Memory B cell (primary cell): Measurements from ENCODE around the gene MRPL11.

Source experiments
- ATAC-seq: fragments of 150-1000 bp; cut with Tn5 transposase; 2 replicates; pipeline ENCODE4 v1.10.0; 2021; ENCODE audit warnings: low read depth, mild to moderate bottlenecking, moderate library complexity
- DNase-seq, 2 donors: peaks; one replicate each; pipeline ENCODE4 v3.0.0; 2022; ENCODE audit warnings: low spot score in 2 of 2
- H3K27ac Mint-ChIP-seq: one replicate; pipeline ENCODE4 v1.8.0; 2022; ENCODE audit warnings: mild to moderate bottlenecking, moderate library complexity, mixed read lengths
- H3K27me3 Mint-ChIP-seq: one replicate; pipeline ENCODE4 v1.8.0; 2022; ENCODE audit warnings: mixed read lengths
- H3K36me3 Mint-ChIP-seq: one replicate; pipeline ENCODE4 v1.8.0; 2022; ENCODE audit warnings: mild to moderate bottlenecking, mixed read lengths
- H3K4me1 Mint-ChIP-seq: one replicate; pipeline ENCODE4 v1.8.0; 2022; ENCODE audit warnings: mixed read lengths
- H3K4me3 Mint-ChIP-seq: one replicate; pipeline ENCODE4 v1.8.0; 2022; ENCODE audit warnings: mild to moderate bottlenecking, moderate library complexity, mixed read lengths
- H3K9me3 Mint-ChIP-seq: one replicate; pipeline ENCODE4 v1.8.0; 2022; ENCODE audit warnings: mixed read lengths

MRPL11 gene

GRCh38 chr11:66438504-66439466 lies at the start of gene MRPL11:
Gene MRPL11, minus strand, starts transcription at chr11:66438848. Its CDS starts 94 bp downstream, at chr11:66438754.
- peaks cover 8% of the 10 kb centered on the region for H3K4me1 Mint-ChIP-seq
- peak; percentile 85 to 92 for DNase-seq
- H3K27me3 Mint-ChIP-seq = no peaks in the 10 kb centered on the region
- H3K9me3 Mint-ChIP-seq = peaks cover 3% of the 10 kb centered on the region
- H3K4me3 Mint-ChIP-seq = peak within 1 kb of the TSS; percentile 95
- ATAC-seq = peak; percentile 92
- peak within 1 kb of the TSS; percentile 93 for H3K27ac Mint-ChIP-seq
- H3K36me3 Mint-ChIP-seq = peaks cover 15% of the 10 kb centered on the region

DNA sequence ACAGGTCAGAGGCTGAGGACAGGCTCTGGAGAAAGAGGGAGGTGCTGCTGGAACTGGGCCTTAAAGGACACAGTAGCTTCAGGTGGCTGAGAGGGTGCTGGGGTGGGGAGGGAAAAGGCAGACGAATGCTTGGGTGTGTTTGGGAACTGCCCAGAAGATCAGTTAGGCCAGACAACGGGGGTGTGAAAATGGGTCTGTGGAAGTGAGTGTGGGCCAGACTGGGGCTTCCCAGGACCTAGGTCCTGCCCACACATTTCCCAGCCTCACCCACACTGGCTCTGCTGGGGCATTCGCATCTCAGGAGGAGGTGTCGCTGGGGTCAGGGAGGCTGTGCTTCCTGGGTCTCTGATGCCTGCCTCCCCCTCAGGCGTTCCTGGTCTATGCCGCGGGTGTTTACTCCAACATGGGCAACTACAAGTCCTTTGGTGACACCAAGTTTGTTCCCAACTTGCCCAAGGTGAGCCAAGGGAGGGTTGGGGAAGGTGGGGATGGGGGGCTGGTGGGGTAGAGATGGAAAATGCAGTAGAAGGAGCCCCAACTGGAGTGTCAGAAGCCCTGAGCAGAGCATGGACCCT lies 46.2 kb upstream of the MRPL11 start:
- H3K9me3 Mint-ChIP-seq = no peaks in the 10 kb centered on the region
- H3K4me3 Mint-ChIP-seq = no peak overlapping the region
- H3K4me1 Mint-ChIP-seq = peaks cover 2% of the 10 kb centered on the region
- H3K27ac Mint-ChIP-seq = no peak overlapping the region
- DNase-seq (no peak), ATAC-seq (no peak)
- H3K27me3 Mint-ChIP-seq = no peaks in the 10 kb centered on the region
- peaks cover 7% of the 10 kb centered on the region for H3K36me3 Mint-ChIP-seq

DNA sequence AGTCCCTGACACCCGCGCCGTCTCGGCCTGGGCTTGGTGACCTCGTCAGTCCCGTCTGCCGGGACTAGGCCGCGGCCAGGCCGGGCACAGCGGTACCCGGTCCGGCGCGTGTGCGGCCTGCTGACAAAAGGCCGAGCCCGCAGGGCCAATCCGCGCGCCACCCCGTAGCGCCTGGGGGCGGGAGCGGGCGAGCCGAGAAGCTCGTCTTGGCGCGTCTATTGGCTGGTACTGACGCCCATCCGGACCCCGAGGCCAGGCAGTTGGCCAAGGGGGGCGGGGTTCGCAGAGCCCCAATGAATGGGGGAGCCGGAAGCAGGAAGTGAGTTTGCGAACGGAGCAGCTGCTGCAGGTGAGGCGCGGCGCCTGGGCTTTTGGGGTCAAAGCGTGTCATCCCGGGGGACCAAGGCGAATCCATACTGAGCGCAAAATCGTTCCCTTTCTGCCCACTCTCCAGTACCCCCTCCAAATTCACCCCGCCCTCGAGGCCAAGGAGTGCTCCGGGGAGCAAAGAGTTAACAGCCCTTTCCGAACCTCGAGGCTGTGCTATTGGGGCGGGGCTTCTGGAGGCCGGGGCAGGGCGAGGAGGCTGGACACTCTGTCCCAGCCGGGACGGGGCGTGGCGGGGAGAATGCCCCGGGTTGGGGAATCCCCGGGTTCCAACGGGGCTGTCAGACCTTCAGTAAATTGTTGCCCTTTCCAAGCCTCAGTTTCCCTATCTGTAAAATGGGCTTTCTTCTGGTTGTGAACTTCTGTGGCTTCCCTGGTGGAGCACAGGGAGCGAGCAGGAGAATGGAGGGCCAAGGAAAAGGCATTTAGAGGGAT lies 41.7 kb upstream of the MRPL11 start, which contains the start of gene DPP3:
Gene DPP3, plus strand, starts transcription at position 318 of the 822 bp plus-strand sequence. CDS start 1,767 bp downstream, outside the sequence.
- Mint-ChIP-seq H3K27ac (peak within 1 kb of the TSS; percentile 73), H3K36me3 (no peaks in the 10 kb centered on the region), H3K4me3 (peak within 1 kb of the TSS; percentile 86), H3K4me1 (peaks cover 12% of the 10 kb centered on the region), H3K27me3 (no peaks in the 10 kb centered on the region), H3K9me3 (no peaks in the 10 kb centered on the region)
- DNase-seq = peak; percentile 91 to 94
- peak; percentile 97 for ATAC-seq

DNA sequence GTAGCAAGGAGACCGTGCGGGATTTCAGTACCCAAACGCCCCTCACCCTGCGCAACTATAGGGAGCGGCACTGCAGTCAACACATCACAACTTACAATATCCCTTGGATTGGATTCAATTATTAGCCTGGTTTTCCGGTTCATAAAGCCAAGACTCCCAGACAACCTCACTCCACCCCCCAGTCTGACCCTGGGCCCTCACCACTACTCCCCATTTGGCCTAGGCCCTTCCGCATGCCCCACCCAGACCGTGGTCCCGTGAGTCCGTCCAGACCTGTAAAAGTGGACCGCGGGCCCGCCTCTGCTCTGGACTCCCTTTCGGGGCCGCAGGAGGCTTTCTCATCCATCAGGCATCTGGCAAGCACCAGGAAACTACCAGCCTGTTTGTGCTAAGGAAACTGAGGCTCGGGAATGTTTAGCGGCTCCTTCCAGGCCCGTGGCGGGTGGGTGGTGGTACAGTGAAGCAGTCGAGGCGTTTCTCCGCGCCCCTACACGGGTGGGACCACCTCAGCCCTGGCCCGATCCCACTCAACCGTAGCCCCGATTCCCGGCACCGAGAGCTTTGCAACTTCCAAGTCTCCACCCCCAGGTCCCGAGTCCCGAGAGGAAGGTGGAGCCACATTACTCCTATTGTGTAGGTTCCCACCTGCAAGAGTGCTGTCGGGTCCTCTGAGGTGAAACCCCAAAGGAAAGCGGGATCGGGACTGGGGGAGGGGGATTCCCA lies 40.9 kb upstream of the MRPL11 start:
- peak overlapping the region; percentile 73 for H3K27ac Mint-ChIP-seq
- no peaks in the 10 kb centered on the region for H3K36me3 Mint-ChIP-seq
- DNase-seq = no peak
- ATAC-seq = peak; percentile 1
- H3K4me1 Mint-ChIP-seq = peaks cover 12% of the 10 kb centered on the region
- peak overlapping the region; percentile 86 for H3K4me3 Mint-ChIP-seq
- no peaks in the 10 kb centered on the region for H3K9me3 Mint-ChIP-seq
- no peaks in the 10 kb centered on the region for H3K27me3 Mint-ChIP-seq

DNA sequence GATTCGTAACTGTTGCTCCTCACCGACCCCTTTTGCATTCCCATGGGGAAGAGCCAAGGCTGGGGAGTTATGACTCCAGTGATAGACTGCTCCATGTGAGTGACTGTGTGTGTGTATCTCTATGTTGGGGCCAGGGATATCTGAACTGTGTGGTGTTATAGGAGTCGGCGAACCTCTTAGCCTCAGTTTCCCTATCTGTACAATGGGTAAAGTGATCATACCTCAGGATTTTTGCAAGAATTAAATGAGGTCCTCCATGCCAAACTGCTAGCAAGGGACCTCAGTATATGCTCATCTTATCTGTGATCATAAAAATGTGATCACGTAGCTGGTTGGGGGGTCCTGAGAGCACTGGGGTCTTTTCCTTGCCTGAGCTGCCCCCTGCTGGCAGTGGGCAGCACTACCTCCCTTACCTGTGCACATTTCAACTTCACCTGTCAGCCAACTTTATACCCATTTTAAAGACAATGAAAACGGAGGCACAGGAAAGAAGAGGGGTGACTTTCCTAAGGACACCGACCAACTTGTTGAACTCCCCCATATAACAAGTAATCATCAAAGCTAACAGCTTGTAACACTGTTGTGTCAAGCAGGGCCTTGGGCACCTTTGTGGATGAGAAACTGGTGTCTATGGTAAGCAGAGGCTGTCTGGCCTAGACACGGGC lies 40.2 kb upstream of the MRPL11 start:
- peak overlapping the region; percentile 86 for H3K4me3 Mint-ChIP-seq
- H3K27me3 Mint-ChIP-seq = no peaks in the 10 kb centered on the region
- H3K36me3 Mint-ChIP-seq = no peaks in the 10 kb centered on the region
- ATAC-seq = no peak
- peak in 1 of 2 donors; percentile 34 for DNase-seq
- peak overlapping the region; percentile 73 for H3K27ac Mint-ChIP-seq
- H3K9me3 Mint-ChIP-seq = no peaks in the 10 kb centered on the region
- peaks cover 12% of the 10 kb centered on the region for H3K4me1 Mint-ChIP-seq

DNA sequence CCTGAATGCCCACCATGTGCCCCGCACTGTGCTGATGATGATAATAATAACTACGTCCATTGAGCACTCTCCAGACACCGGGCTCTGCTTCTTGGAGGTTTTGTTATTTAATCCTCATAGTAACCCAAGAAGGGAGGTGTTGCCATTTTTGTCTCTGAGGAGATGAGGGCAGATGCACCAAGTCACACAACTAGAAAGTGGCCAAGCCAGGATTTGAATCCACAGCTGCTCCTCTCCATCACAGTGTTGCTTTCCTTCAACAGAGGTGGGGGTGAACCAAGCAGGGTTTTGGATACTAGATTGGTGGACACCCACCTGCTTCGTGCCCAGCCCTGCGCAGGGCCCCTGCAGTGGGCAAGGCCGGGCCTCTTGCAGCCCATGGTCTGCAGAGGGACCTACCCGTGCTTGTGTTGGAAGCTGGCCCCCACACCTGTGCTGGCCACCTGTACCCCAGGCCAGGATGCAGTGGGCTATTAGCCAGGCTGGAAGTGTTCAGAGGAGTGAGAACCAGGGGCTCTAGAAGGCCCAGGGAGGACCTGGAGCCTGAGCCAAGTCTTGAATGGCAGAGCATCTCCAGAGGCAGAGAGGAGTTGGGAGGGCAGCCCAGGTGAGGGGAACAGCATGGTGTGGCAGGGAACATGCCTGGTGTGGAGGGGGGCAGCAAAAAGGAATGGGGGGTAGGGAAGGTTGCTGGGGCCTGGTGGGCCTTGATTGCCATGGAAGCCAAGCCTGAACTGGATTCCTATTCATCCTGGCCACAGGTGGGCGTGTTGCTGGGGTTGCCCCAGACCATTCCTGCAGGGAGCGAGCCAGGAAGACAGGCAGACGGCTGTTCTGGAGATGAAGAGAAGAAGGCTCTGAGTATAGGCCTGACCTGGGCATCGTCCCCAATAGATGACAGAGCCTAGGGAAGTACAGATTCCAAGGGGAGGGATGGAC lies 38.9 kb upstream of the MRPL11 start:
- DNase-seq (no peak), ATAC-seq (no peak)
- H3K36me3 Mint-ChIP-seq = no peaks in the 10 kb centered on the region
- H3K27me3 Mint-ChIP-seq = no peaks in the 10 kb centered on the region
- H3K27ac Mint-ChIP-seq = no peak overlapping the region
- no peaks in the 10 kb centered on the region for H3K9me3 Mint-ChIP-seq
- peaks cover 12% of the 10 kb centered on the region for H3K4me1 Mint-ChIP-seq
- H3K4me3 Mint-ChIP-seq = no peak overlapping the region

DNA sequence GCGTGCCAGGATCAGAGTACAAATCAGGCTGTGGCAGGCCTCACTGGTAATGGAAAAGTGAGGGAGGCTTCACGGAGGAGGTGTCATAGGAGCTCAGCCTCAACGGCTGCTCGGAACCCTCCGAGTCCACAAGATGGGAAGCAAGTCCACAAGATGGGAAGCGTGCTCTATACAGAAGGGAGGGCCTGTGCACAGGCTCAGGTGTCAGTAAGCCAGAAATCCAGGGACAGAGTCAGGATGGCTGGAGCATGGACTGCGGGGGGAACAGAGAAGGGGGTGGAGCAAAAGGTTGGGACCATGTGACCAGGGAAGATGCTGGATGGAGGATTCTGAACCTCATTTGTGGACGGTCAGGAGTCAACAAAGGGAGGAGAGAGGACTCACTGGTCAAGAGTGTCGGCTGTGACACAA lies 38.2 kb upstream of the MRPL11 start:
- no peaks in the 10 kb centered on the region for H3K36me3 Mint-ChIP-seq
- ATAC-seq (no peak), DNase-seq (no peak)
- no peaks in the 10 kb centered on the region for H3K27me3 Mint-ChIP-seq
- H3K4me3 Mint-ChIP-seq = no peak overlapping the region
- H3K9me3 Mint-ChIP-seq = no peaks in the 10 kb centered on the region
- H3K4me1 Mint-ChIP-seq = peaks cover 10% of the 10 kb centered on the region
- no peak overlapping the region for H3K27ac Mint-ChIP-seq

- H3K27me3 Mint-ChIP-seq = no peaks in the 10 kb centered on the region
- no peaks in the 10 kb centered on the region for H3K9me3 Mint-ChIP-seq
- no peak overlapping the region for H3K4me3 Mint-ChIP-seq
- H3K27ac Mint-ChIP-seq = no peak overlapping the region
- no peak for DNase-seq
- H3K36me3 Mint-ChIP-seq = no peaks in the 10 kb centered on the region
- peaks cover 10% of the 10 kb centered on the region for H3K4me1 Mint-ChIP-seq
- ATAC-seq = no peak
Measured at GRCh38 chr11:66476173-66476840, 37.7 kb upstream of the MRPL11 start.

DNA sequence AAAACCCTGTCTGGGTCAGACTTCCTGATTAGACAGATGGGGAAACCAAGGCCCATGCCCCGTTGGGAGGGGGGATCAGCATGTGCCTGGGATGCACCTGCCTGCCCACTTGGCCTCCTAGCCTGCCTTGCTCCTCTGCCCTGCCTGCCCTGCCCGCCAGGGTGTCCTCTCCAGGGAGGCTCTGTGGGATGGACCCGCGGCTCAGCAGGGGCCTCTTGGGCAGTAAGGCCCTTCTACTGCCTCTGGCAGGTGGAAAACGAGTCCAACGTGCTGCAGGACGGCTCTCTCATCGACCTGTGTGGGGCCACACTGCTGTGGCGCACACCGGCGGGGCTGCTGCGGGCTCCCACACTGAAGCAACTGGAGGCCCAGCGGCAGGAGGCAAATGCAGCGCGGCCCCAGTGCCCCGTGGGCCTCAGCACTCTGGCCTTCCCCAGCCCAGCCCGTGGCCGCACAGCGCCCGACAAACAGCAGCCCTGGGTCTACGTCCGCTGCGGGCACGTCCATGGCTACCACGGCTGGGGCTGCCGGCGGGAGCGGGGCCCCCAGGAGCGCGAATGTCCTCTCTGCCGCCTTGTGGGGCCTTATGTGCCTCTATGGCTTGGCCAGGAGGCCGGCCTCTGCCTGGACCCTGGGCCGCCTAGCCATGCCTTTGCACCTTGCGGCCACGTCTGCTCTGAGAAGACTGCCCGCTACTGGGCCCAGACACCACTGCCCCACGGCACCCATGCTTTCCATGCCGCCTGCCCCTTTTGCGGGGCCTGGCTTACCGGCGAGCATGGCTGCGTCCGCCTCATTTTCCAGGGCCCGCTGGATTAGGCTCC lies 36.9 kb upstream of the MRPL11 start:
- Mint-ChIP-seq H3K27me3 (no peaks in the 10 kb centered on the region), H3K36me3 (no peaks in the 10 kb centered on the region), H3K27ac (no peak overlapping the region), H3K4me3 (no peak overlapping the region), H3K9me3 (no peaks in the 10 kb centered on the region), H3K4me1 (peaks cover 10% of the 10 kb centered on the region)
- DNase-seq (no peak), ATAC-seq (no peak)

- Mint-ChIP-seq H3K36me3 (no peaks in the 10 kb centered on the region), H3K4me3 (no peak overlapping the region), H3K9me3 (no peaks in the 10 kb centered on the region), H3K27me3 (no peaks in the 10 kb centered on the region), H3K4me1 (peaks cover 3% of the 10 kb centered on the region), H3K27ac (no peak overlapping the region)
- ATAC-seq (no peak), DNase-seq (no peak)
Measured at GRCh38 chr11:66473608-66474515, 35.2 kb upstream of the MRPL11 start.
